Stimulated activated CD4-positive, alpha-beta T cell treated with anti-CD3 and anti-CD28 coated beads, Interleukin-15, amount 100 ng/mL, for 48 hours (primary cell): ENCODE measurements around the gene KCNA4.
"Not testable (repeated sequence)": the region's sequence is repeated elsewhere in the genome, so short reads cannot be mapped to it uniquely, and the experiment has no call there.

Experiments used
- DNase-seq, 2 donors: peaks; one replicate each; pipeline ENCODE4 v3.0.0-alpha.2; 2020; ENCODE audit warnings: low read depth in 2 of 2

KCNA4 gene

GRCh38 chr11:30016588-30017363 lies at the start of gene KCNA4:
Gene KCNA4, minus strand, starts transcription at chr11:30017030. Its CDS starts 4,352 bp downstream, at chr11:30012678.
- DNase-seq = no peak

GRCh38 chr11:30062103-30062502 lies 45.3 kb upstream of the KCNA4 start:
- DNase-seq = no peak

GRCh38 chr11:30059172-30059815 lies 42.5 kb upstream of the KCNA4 start:
- DNase-seq = no peak

- DNase-seq = no peak
Measured at GRCh38 chr11:30049214-30049613, 32.4 kb upstream of the KCNA4 start.

GRCh38 chr11:30046578-30046945 lies 29.7 kb upstream of the KCNA4 start:
- DNase-seq = no peak

- DNase-seq = no peak
Measured at GRCh38 chr11:30045921-30046577, 29.2 kb upstream of the KCNA4 start.

GRCh38 chr11:30045144-30045543 lies 28.3 kb upstream of the KCNA4 start:
- DNase-seq = no peak

- no peak for DNase-seq
Measured at GRCh38 chr11:30041171-30041570, 24.3 kb upstream of the KCNA4 start.

GRCh38 chr11:30034746-30035145 lies 17.9 kb upstream of the KCNA4 start:
- DNase-seq = not testable (repeated sequence)

GRCh38 chr11:30034166-30034565 lies 17.3 kb upstream of the KCNA4 start:
- not testable (repeated sequence) for DNase-seq

- no peak for DNase-seq
Measured at GRCh38 chr11:30025396-30026139, 8.7 kb upstream of the KCNA4 start.

GRCh38 chr11:30023074-30023473 lies 6.2 kb upstream of the KCNA4 start:
- DNase-seq = no peak

GRCh38 chr11:30019481-30019880 lies 2.7 kb upstream of the KCNA4 start:
- no peak for DNase-seq

GRCh38 chr11:30018495-30018894 lies 1.7 kb upstream of the KCNA4 start:
- no peak for DNase-seq

GRCh38 chr11:30017445-30017895 lies 640 bp upstream of the KCNA4 start:
- no peak for DNase-seq

- DNase-seq = no peak
Measured at GRCh38 chr11:30015725-30016412, 961 bp downstream of the KCNA4 start.

- DNase-seq = no peak
Measured at GRCh38 chr11:30012346-30012745, 4.5 kb downstream of the KCNA4 start.

GRCh38 chr11:30009060-30009459 lies 7.8 kb downstream of the KCNA4 start:
- DNase-seq = no peak

- no peak for DNase-seq
Measured at GRCh38 chr11:30006876-30007275, 10.0 kb downstream of the KCNA4 start.

GRCh38 chr11:30002157-30002785 lies 14.6 kb downstream of the KCNA4 start:
- DNase-seq = no peak
